H9 (cell line): Measurements from ENCODE around the gene ARPIN. TPM values are rescaled to one million over a fixed set of nuclear protein-coding genes. Genes with fewer than 3 reads are reported as not detected.

Source experiments
- DNase-seq: peaks from one replicate; pipeline ENCODE4 v3.0.0-alpha.2; 2017
- H2AFZ ChIP-seq: one replicate; pipeline ENCODE4 v1.6.1; 2013; ENCODE audit warnings: mild to moderate bottlenecking, low read length, control low read depth, moderate library complexity
- H2AK5ac ChIP-seq: 2 replicates; pipeline ENCODE4 v1.6.1; 2013; ENCODE audit warnings: low read length, control low read depth, mixed read lengths; ENCODE audit not compliant: insufficient read length
- H2BK120ac ChIP-seq: one replicate; pipeline ENCODE4 v1.6.1; 2013; ENCODE audit warnings: low read depth, mild to moderate bottlenecking, low read length, control low read depth, inconsistent platforms; ENCODE audit not compliant: poor library complexity, severe bottlenecking
- H2BK12ac ChIP-seq: 2 replicates; pipeline ENCODE4 v1.6.1; 2013; ENCODE audit warnings: low read length, control low read depth, mixed read lengths, low read depth; ENCODE audit not compliant: insufficient read length
- H2BK15ac ChIP-seq: 2 replicates; pipeline ENCODE4 v1.6.1; 2013; ENCODE audit warnings: low read depth, low read length, control low read depth
- H2BK20ac ChIP-seq: one replicate; pipeline ENCODE4 v1.6.1; 2013; ENCODE audit warnings: low read depth, mild to moderate bottlenecking, low read length, control low read depth, inconsistent platforms; ENCODE audit not compliant: poor library complexity, severe bottlenecking
- H2BK5ac ChIP-seq: 2 replicates; pipeline ENCODE4 v1.6.1; 2013; ENCODE audit warnings: low read length, control low read depth, mixed read lengths; ENCODE audit not compliant: insufficient read length
- H3K14ac ChIP-seq: 2 replicates; pipeline ENCODE4 v1.6.1; 2013; ENCODE audit warnings: low read length, control low read depth; ENCODE audit not compliant: insufficient read depth
- H3K18ac ChIP-seq: 2 replicates; pipeline ENCODE4 v1.6.1; 2013; ENCODE audit warnings: low read depth, mild to moderate bottlenecking, mixed read lengths, low read length, control low read depth; ENCODE audit not compliant: insufficient read length
- H3K23ac ChIP-seq: 2 replicates; pipeline ENCODE4 v1.6.1; 2013; ENCODE audit warnings: low read length, control low read depth, mixed read lengths, low read depth; ENCODE audit not compliant: insufficient read length
- H3K23me2 ChIP-seq: 2 replicates; pipeline ENCODE4 v1.6.1; 2013; ENCODE audit warnings: low read depth, mild to moderate bottlenecking, mixed read lengths, low read length, control low read depth; ENCODE audit not compliant: insufficient read length, poor library complexity, severe bottlenecking
- H3K27ac ChIP-seq: 2 replicates; pipeline ENCODE4 v1.5.1; 2013; ENCODE audit warnings: low read length, control low read depth, mixed read lengths, low read depth; ENCODE audit not compliant: insufficient read length
- H3K27me3 ChIP-seq: 2 replicates; pipeline ENCODE4 v1.6.1; 2013; ENCODE audit warnings: low read length, control low read depth, inconsistent platforms; ENCODE audit not compliant: insufficient read depth
- H3K4ac ChIP-seq: 2 replicates; pipeline ENCODE4 v1.6.1; 2013; ENCODE audit warnings: low read depth, mild to moderate bottlenecking, control low read depth, inconsistent platforms, low read length, moderate library complexity
- H3K4me1 ChIP-seq: 2 replicates; pipeline ENCODE4 v1.6.1; 2013; ENCODE audit warnings: low read length, control low read depth, inconsistent platforms; ENCODE audit not compliant: insufficient read depth
- H3K4me2 ChIP-seq: 2 replicates; pipeline ENCODE4 v1.6.1; 2013; ENCODE audit warnings: low read length, control low read depth, mixed read lengths; ENCODE audit not compliant: insufficient read length, insufficient read depth
- H3K56ac ChIP-seq: 2 replicates; pipeline ENCODE4 v1.6.1; 2013; ENCODE audit warnings: low read depth, mild to moderate bottlenecking, mixed read lengths, low read length, control low read depth; ENCODE audit not compliant: insufficient read length
- H3K79me1 ChIP-seq: 2 replicates; pipeline ENCODE4 v1.6.1; 2013; ENCODE audit warnings: low read depth, mild to moderate bottlenecking, moderate library complexity, low read length, control low read depth, inconsistent platforms; ENCODE audit not compliant: insufficient read depth, poor library complexity, severe bottlenecking
- H3K79me2 ChIP-seq: 2 replicates; pipeline ENCODE4 v1.6.1; 2013; ENCODE audit warnings: low read length, control low read depth, inconsistent platforms; ENCODE audit not compliant: insufficient read depth
- H3K9ac ChIP-seq: 2 replicates; pipeline ENCODE4 v1.6.1; 2013; ENCODE audit warnings: low read length, control low read depth, mixed read lengths; ENCODE audit not compliant: insufficient read length; ENCODE audit errors: extremely low read depth
- H3K9me3 ChIP-seq: one replicate; pipeline ENCODE4 v1.6.1; 2013; ENCODE audit warnings: low read depth, low read length, inconsistent platforms; ENCODE audit not compliant: control insufficient read depth
- H3T11ph ChIP-seq: one replicate; pipeline ENCODE4 v1.6.1; 2013; ENCODE audit warnings: mild to moderate bottlenecking, low read length, control low read depth, inconsistent platforms
- H4K20me1 ChIP-seq: one replicate; pipeline ENCODE4 v1.6.1; 2013; ENCODE audit not compliant: control insufficient read depth, insufficient read length, insufficient read depth
- H4K5ac ChIP-seq: 2 replicates; pipeline ENCODE4 v1.6.1; 2013; ENCODE audit warnings: low read depth, mild to moderate bottlenecking, mixed read lengths, low read length, control low read depth; ENCODE audit not compliant: insufficient read length
- H4K8ac ChIP-seq: replicated peaks from 2 replicates; pipeline ENCODE4 v1.6.1; 2013; ENCODE audit warnings: low read length, control low read depth, mixed read lengths, low read depth; ENCODE audit not compliant: insufficient read length
- H4K91ac ChIP-seq: 2 replicates; pipeline ENCODE4 v1.6.1; 2013; ENCODE audit warnings: low read depth, mild to moderate bottlenecking, moderate library complexity, mixed read lengths, low read length, control low read depth; ENCODE audit not compliant: insufficient read length
- H3K27ac Mint-ChIP-seq, 3 experiments: 2 replicates in 2 of 3; 3 replicates in 1 of 3; pipeline ENCODE4 v1.8.0; 2020 to 2021; ENCODE audit warnings: mixed read lengths in 3 of 3, mild to moderate bottlenecking in 1 of 3, moderate library complexity in 1 of 3
- H3K27me3 Mint-ChIP-seq: 2 replicates; pipeline ENCODE4 v1.8.0; 2021; ENCODE audit warnings: low read depth, mild to moderate bottlenecking, moderate library complexity, mixed read lengths
- H3K36me3 Mint-ChIP-seq, 3 experiments: 2 replicates in 2 of 3; 3 replicates in 1 of 3; pipeline ENCODE4 v1.8.0; 2020 to 2021; ENCODE audit warnings: low read depth in 3 of 3, mixed read lengths in 3 of 3; ENCODE audit not compliant: insufficient read depth in 1 of 3
- H3K4me1 Mint-ChIP-seq, 2 experiments: 2 replicates each; pipeline ENCODE4 v1.8.0; 2020; ENCODE audit warnings: mixed read lengths in 2 of 2
- H3K4me3 Mint-ChIP-seq, 2 experiments: 2 replicates in 1 of 2; 3 replicates in 1 of 2; pipeline ENCODE4 v1.8.0; 2020 to 2021; ENCODE audit warnings: mild to moderate bottlenecking in 2 of 2, mixed read lengths in 2 of 2, moderate library complexity in 1 of 2
- H3K9me3 Mint-ChIP-seq, 2 experiments: 2 replicates in 1 of 2; 3 replicates in 1 of 2; pipeline ENCODE4 v1.8.0; 2020; ENCODE audit warnings: mild to moderate bottlenecking in 2 of 2, mixed read lengths in 2 of 2, moderate library complexity in 1 of 2
- WGBS: extraction: QIAGEN DNeasy Blood & Tissue Kit; methylation state at CpG from one replicate; pipeline ENCODE4 v1.1.7; 2013; ENCODE audit warnings: missing lambda C conversion rate, low lambda C conversion rate, mixed read lengths; ENCODE audit not compliant: insufficient read length; ENCODE audit errors: extremely low coverage; 5-methylcytosine and 5-hydroxymethylcytosine counted together
- total RNA-seq: library from RNA; stranded (reverse); gene quantifications from 2 replicates; pipeline ENCODE4 v1.2.1, GENCODE V29; 2021
- TF ChIP-seq, protein P1 (sequence below): fragments of 200-600 bp; sonication (generic); conservative IDR thresholded peaks from 3 replicates; pipeline ENCODE4 v1.8.0; 2021; ENCODE audit warnings: antibody characterized with exemption, mild to moderate bottlenecking

ARPIN gene
- total RNA-seq, 1 experiment from 2014 or later, result 6.4 TPM

DNA sequence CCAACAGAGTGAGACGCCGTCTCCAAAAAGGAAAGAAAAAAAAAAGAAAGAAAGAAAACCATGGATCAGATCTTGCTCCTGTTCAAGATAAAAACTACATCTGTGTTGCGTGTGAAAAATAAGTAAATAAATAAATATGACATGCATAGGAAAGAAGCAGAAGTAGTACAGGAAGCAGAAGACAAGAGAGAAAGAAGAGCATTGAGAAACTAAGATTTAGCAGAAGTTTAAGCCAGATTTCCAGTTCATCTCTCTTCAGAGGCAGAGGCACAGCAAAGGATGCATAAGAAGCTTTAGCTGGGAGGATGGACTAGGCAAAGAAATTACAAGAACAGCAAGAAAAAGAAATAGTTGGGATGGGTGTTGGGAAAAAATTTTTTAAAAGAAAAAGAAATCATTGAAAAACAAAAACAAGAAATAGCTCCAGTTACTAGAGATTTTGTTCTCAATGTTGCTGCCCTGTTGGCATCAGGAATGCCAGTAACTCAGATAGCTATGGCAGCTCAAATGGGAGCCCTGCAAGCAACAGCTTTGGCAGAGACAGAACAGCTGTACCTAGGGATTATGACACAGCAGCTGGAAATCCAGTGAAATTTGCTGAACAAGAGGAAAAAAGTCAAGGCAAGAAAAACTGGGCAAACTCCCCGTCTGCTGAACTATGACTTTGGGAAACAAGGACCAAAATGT, 36.2 kb downstream of the ARPIN start:
- no peak overlapping the region for H3K9ac ChIP-seq
- no peak overlapping the region for H4K5ac ChIP-seq
- no peaks in the 10 kb centered on the region for H3K4me1 Mint-ChIP-seq
- no peaks in the 10 kb centered on the region for H3K9me3 ChIP-seq
- no peak overlapping the region for H3K56ac ChIP-seq
- TF ChIP-seq, protein P1, sequence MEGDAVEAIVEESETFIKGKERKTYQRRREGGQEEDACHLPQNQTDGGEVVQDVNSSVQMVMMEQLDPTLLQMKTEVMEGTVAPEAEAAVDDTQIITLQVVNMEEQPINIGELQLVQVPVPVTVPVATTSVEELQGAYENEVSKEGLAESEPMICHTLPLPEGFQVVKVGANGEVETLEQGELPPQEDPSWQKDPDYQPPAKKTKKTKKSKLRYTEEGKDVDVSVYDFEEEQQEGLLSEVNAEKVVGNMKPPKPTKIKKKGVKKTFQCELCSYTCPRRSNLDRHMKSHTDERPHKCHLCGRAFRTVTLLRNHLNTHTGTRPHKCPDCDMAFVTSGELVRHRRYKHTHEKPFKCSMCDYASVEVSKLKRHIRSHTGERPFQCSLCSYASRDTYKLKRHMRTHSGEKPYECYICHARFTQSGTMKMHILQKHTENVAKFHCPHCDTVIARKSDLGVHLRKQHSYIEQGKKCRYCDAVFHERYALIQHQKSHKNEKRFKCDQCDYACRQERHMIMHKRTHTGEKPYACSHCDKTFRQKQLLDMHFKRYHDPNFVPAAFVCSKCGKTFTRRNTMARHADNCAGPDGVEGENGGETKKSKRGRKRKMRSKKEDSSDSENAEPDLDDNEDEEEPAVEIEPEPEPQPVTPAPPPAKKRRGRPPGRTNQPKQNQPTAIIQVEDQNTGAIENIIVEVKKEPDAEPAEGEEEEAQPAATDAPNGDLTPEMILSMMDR, result no peak
- H3K27me3 Mint-ChIP-seq, result no peaks in the 10 kb centered on the region
- no peak overlapping the region for H2BK20ac ChIP-seq
- H4K91ac ChIP-seq, result no peak overlapping the region
- H2BK15ac ChIP-seq, result no peak overlapping the region
- H3K79me1 ChIP-seq, result no peaks in the 10 kb centered on the region
- no peaks in the 10 kb centered on the region for H3K23me2 ChIP-seq
- H4K8ac ChIP-seq, result no peak overlapping the region
- no peak overlapping the region for H3K27ac ChIP-seq
- no peaks in the 10 kb centered on the region for H3K4me1 ChIP-seq
- no peak overlapping the region for H2BK120ac ChIP-seq
- no peak overlapping the region for H3K18ac ChIP-seq
- no peak overlapping the region for H3K4me2 ChIP-seq
- H2BK12ac ChIP-seq, result no peak overlapping the region
- no peaks in the 10 kb centered on the region for H4K20me1 ChIP-seq
- H3K4ac ChIP-seq, result no peak overlapping the region
- no peak for DNase-seq
- H3K27ac Mint-ChIP-seq, result no peak overlapping the region
- no peak overlapping the region for H3K14ac ChIP-seq
- H3K27me3 ChIP-seq, result no peaks in the 10 kb centered on the region
- no peaks in the 10 kb centered on the region for H3K9me3 Mint-ChIP-seq
- H3K79me2 ChIP-seq, result no peaks in the 10 kb centered on the region
- H3K36me3 Mint-ChIP-seq, result peaks cover 0 to 41% (median 29%) of the 10 kb centered on the region in 3 experiments; a peak in 5 of 7 replicates
- no CpG with 5 or more reads among the region's 4 CpGs for WGBS
- no peak overlapping the region for H3K4me3 Mint-ChIP-seq
- H3T11ph ChIP-seq, result no peak overlapping the region
- H2AFZ ChIP-seq, result no peak overlapping the region
- no peak overlapping the region for H2AK5ac ChIP-seq
- H2BK5ac ChIP-seq, result no peak overlapping the region
- no peak overlapping the region for H3K23ac ChIP-seq
